H1 (cell line): ENCODE measurements around the gene SLC25A21. TPM values are rescaled to one million over a fixed set of nuclear protein-coding genes. Genes with fewer than 3 reads are reported as not detected.

ENCODE experiments used
- CTCF ChIA-PET: fragments of 300-600 bp; sonication (Branson Sonifier 250); formaldehyde crosslinking; loops from one replicate; lab custom pipeline; 2021; ENCODE audit not compliant: partially characterized antibody; lab: Charles Lee
- POLR2A ChIA-PET: fragments of 300-600 bp; sonication (Branson Sonifier 250); formaldehyde crosslinking; loops from one replicate; lab custom pipeline; 2021; ENCODE audit warnings: inconsistent platforms; ENCODE audit not compliant: partially characterized antibody; lab: Charles Lee
- DNase-seq, 2 experiments: peaks; one replicate each; pipeline versions ENCODE4 v3.0.0 to v3.0.0-alpha.2; 2010 to 2022; ENCODE audit warnings: low spot score in 2 of 2, low read depth in 1 of 2, mixed read lengths in 1 of 2
- FAIRE-seq: peaks from 2 replicates; lab custom pipeline; 2011; peaks lifted over from hg19 to GRCh38; lab: Jason Lieb, UNC
- H2AFZ ChIP-seq: 2 replicates; pipeline ENCODE4 v1.8.1; 2012; ENCODE audit warnings: low read length, inconsistent platforms
- H2AK5ac ChIP-seq: 2 replicates; pipeline ENCODE4 v1.6.1; 2013; ENCODE audit warnings: low read depth, low read length
- H2BK120ac ChIP-seq: replicated peaks from 2 replicates; pipeline ENCODE3; 2013; ENCODE audit warnings: low read depth, low read length, inconsistent platforms
- H2BK12ac ChIP-seq: 2 replicates; pipeline ENCODE4 v1.6.1; 2013; ENCODE audit warnings: low read depth, low read length
- H2BK15ac ChIP-seq: 2 replicates; pipeline ENCODE4 v1.6.1; 2013; ENCODE audit warnings: low read length
- H2BK20ac ChIP-seq: 2 replicates; pipeline ENCODE4 v1.6.1; 2013; ENCODE audit warnings: low read length
- H2BK5ac ChIP-seq: 2 replicates; pipeline ENCODE4 v1.6.1; 2013; ENCODE audit warnings: low read depth, low read length
- H3K14ac ChIP-seq: 2 replicates; pipeline ENCODE4 v1.6.1; 2013; ENCODE audit warnings: inconsistent platforms; ENCODE audit not compliant: insufficient read length
- H3K18ac ChIP-seq: 2 replicates; pipeline ENCODE4 v1.6.1; 2013; ENCODE audit warnings: low read length; ENCODE audit errors: extremely low read depth
- H3K23ac ChIP-seq: 2 replicates; pipeline ENCODE4 v1.6.1; 2013; ENCODE audit warnings: inconsistent platforms; ENCODE audit not compliant: insufficient read length
- H3K23me2 ChIP-seq: 2 replicates; pipeline ENCODE4 v1.6.1; 2013; ENCODE audit warnings: low read depth, low read length
- H3K27ac ChIP-seq: 2 replicates; pipeline ENCODE4 v1.6.1; 2011; ENCODE audit warnings: low read depth, low read length, inconsistent platforms
- H3K27me3 ChIP-seq, 4 experiments: replicated peaks in 1 of 4; 1 replicate in 1 of 4; 2 replicates in 3 of 4; pipeline versions ENCODE4 v1.6.1 to v1.8.1; 2011 to 2013; ENCODE audit warnings: low read length in 3 of 4, mild to moderate bottlenecking in 3 of 4, inconsistent platforms in 2 of 4, mixed read lengths in 2 of 4, moderate library complexity in 1 of 4; ENCODE audit not compliant: control insufficient read depth in 3 of 4, insufficient read depth in 3 of 4; ENCODE audit errors: extremely low read depth in 1 of 4
- H3K36me3 ChIP-seq, 4 experiments: 2 replicates each; pipeline versions ENCODE4 v1.6.1 to v1.8.1; 2011 to 2013; ENCODE audit warnings: mild to moderate bottlenecking in 4 of 4, low read length in 3 of 4, moderate library complexity in 2 of 4, control low read depth in 1 of 4, inconsistent platforms in 1 of 4; ENCODE audit not compliant: insufficient read depth in 4 of 4, control insufficient read depth in 2 of 4
- H3K4ac ChIP-seq: replicated peaks from 2 replicates; pipeline ENCODE3; 2013; ENCODE audit warnings: low read length, low read depth, mixed read lengths, inconsistent platforms; ENCODE audit not compliant: insufficient read length
- H3K4me1 ChIP-seq, 4 experiments: replicated peaks in 1 of 4; 1 replicate in 1 of 4; 2 replicates in 3 of 4; pipeline versions ENCODE4 v1.6.1 to v1.8.1; 2011 to 2013; ENCODE audit warnings: low read length in 3 of 4, inconsistent platforms in 2 of 4, mixed read lengths in 1 of 4; ENCODE audit not compliant: insufficient read depth in 4 of 4, control insufficient read depth in 3 of 4
- H3K4me2 ChIP-seq, 2 experiments: 2 replicates each; pipeline versions ENCODE4 v1.6.1 to v1.8.1; 2011 to 2013; ENCODE audit warnings: low read depth in 2 of 2, low read length in 2 of 2, control low read depth in 1 of 2, inconsistent platforms in 1 of 2, mild to moderate bottlenecking in 1 of 2; ENCODE audit not compliant: insufficient read depth in 1 of 2
- H3K4me3 ChIP-seq, 4 experiments: fragments of 200-600, 300-600 bp in 1 of 4; sonication (generic), shearing (Covaris generic), sonication (Bioruptor Twin) in 1 of 4; 2 replicates each; pipeline versions ENCODE4 v1.5.1 to v1.8.1; 2011 to 2016; ENCODE audit warnings: low read length in 4 of 4, low read depth in 3 of 4, control low read depth in 2 of 4, inconsistent platforms in 2 of 4, mild to moderate bottlenecking in 2 of 4, mixed read lengths in 1 of 4, moderate library complexity in 1 of 4; ENCODE audit not compliant: insufficient read depth in 2 of 4; ENCODE audit errors: extremely low read depth in 1 of 4
- H3K56ac ChIP-seq: replicated peaks from 2 replicates; pipeline ENCODE3; 2013; ENCODE audit warnings: low read depth, mild to moderate bottlenecking, mixed read lengths, low read length, inconsistent platforms; ENCODE audit not compliant: insufficient read length
- H3K79me1 ChIP-seq: 2 replicates; pipeline ENCODE4 v1.6.1; 2013; ENCODE audit warnings: low read depth, low read length, control low read depth
- H3K79me2 ChIP-seq, 2 experiments: 2 replicates each; pipeline versions ENCODE4 v1.6.1 to v1.8.1; 2012 to 2013; ENCODE audit warnings: low read length in 2 of 2, mild to moderate bottlenecking in 2 of 2, inconsistent platforms in 1 of 2; ENCODE audit not compliant: insufficient read depth in 2 of 2, control insufficient read depth in 1 of 2
- H3K9ac ChIP-seq, 4 experiments: replicated peaks in 1 of 4; 1 replicate in 1 of 4; 2 replicates in 3 of 4; pipeline versions ENCODE4 v1.6.1 to v1.8.1; 2011 to 2013; ENCODE audit warnings: low read depth in 3 of 4, low read length in 3 of 4, control low read depth in 2 of 4, mild to moderate bottlenecking in 2 of 4, moderate library complexity in 2 of 4, inconsistent platforms in 1 of 4; ENCODE audit errors: extremely low read depth in 1 of 4
- H3K9me3 ChIP-seq, 2 experiments: 2 replicates each; pipeline versions ENCODE4 v1.6.1 to v1.8.1; 2012 to 2013; ENCODE audit warnings: mild to moderate bottlenecking in 2 of 2, moderate library complexity in 2 of 2, control low read depth in 1 of 2, inconsistent platforms in 1 of 2, low read depth in 1 of 2, low read length in 1 of 2, mixed read lengths in 1 of 2; ENCODE audit not compliant: insufficient read depth in 2 of 2
- H4K20me1 ChIP-seq, 2 experiments: replicated peaks in 1 of 2; 2 replicates each; pipeline versions ENCODE3 to v1.8.1; 2011 to 2013; ENCODE audit warnings: inconsistent platforms in 2 of 2, low read length in 2 of 2, mild to moderate bottlenecking in 1 of 2; ENCODE audit not compliant: insufficient read depth in 2 of 2, control insufficient read depth in 1 of 2
- H4K5ac ChIP-seq: 2 replicates; pipeline ENCODE4 v1.6.1; 2013; ENCODE audit warnings: low read length, low read depth, mixed read lengths, inconsistent platforms; ENCODE audit not compliant: insufficient read length
- H4K8ac ChIP-seq: 2 replicates; pipeline ENCODE4 v1.8.0; 2013; ENCODE audit warnings: mild to moderate bottlenecking, moderate library complexity, low read length, inconsistent platforms; ENCODE audit not compliant: insufficient read depth; ENCODE audit errors: extremely low read depth
- H4K91ac ChIP-seq: replicated peaks from 2 replicates; pipeline ENCODE3; 2013; ENCODE audit warnings: low read length, mixed read lengths, inconsistent platforms; ENCODE audit not compliant: insufficient read length
- ASH2L ChIP-seq: fragments of 200-600, 300-600 bp; sonication (generic); IDR thresholded peaks from one replicate; pipeline ENCODE4 v1.7.1; 2017; ENCODE audit warnings: low read length
- BACH1 ChIP-seq: IDR thresholded peaks from 2 replicates; pipeline ENCODE4 v1.6.1; 2012; ENCODE audit warnings: low read length, improper control_type of control experiment
- BRCA1 ChIP-seq: IDR thresholded peaks from 2 replicates; pipeline ENCODE4 v1.6.1; 2012; ENCODE audit warnings: low read depth, low read length, improper control_type of control experiment
- CHD1 ChIP-seq: IDR thresholded peaks from 2 replicates; pipeline ENCODE4 v1.6.1; 2012; ENCODE audit warnings: low read depth, low read length, improper control_type of control experiment
- EGR1 ChIP-seq: IDR thresholded peaks from 2 replicates; pipeline ENCODE4 v1.6.1; 2011; ENCODE audit warnings: low read depth, low read length, borderline replicate concordance
- MAFK ChIP-seq: IDR thresholded peaks from 2 replicates; pipeline ENCODE4 v1.6.1; 2012; ENCODE audit warnings: low read depth, mild to moderate bottlenecking, improper control_type of control experiment, low read length
- POLR2AphosphoS5 ChIP-seq: IDR thresholded peaks from 2 replicates; pipeline ENCODE4 v1.6.1; 2011; ENCODE audit warnings: low read depth, low read length
- RNF2 ChIP-seq: fragments of 200-900, 300-1000 bp; sonication (generic); IDR thresholded peaks from 2 replicates; pipeline ENCODE4 v1.7.1; 2016; ENCODE audit warnings: borderline replicate concordance, low read depth, mild to moderate bottlenecking, antibody characterized with exemption, low read length; ENCODE audit not compliant: poor library complexity, severe bottlenecking; ENCODE audit errors: missing control alignments
- SP2 ChIP-seq: IDR thresholded peaks from 2 replicates; pipeline ENCODE4 v1.6.1; 2012; ENCODE audit warnings: mild to moderate bottlenecking, low read length, inconsistent platforms
- TAF1 ChIP-seq: IDR thresholded peaks from 2 replicates; pipeline ENCODE4 v1.6.1; 2011; ENCODE audit warnings: mild to moderate bottlenecking, low read depth, low read length
- TAF7 ChIP-seq: optimal IDR thresholded peaks from 2 replicates; pipeline ENCODE3; 2011; ENCODE audit warnings: low read depth, mild to moderate bottlenecking, inconsistent platforms, low read length, moderate library complexity, borderline replicate concordance
- WGBS, 2 experiments: shearing (Covaris generic) in 1 of 2; methylation state at CpG; one replicate each; pipeline versions ENCODE4 v1.1.6 to v1.1.7; 2013 to 2015; ENCODE audit warnings: low lambda C conversion rate in 2 of 2, mixed read lengths in 2 of 2, inconsistent platforms in 1 of 2, low coverage in 1 of 2, missing lambda C conversion rate in 1 of 2; ENCODE audit not compliant: insufficient replicate concordance in 2 of 2, insufficient coverage in 1 of 2, insufficient read length in 1 of 2; ENCODE audit errors: extremely low coverage in 1 of 2, missing lambda C conversion rate in 1 of 2; 5-methylcytosine and 5-hydroxymethylcytosine counted together
- polyA plus RNA-seq, 7 experiments: library from polyadenylated mRNA; depleted of rRNA in 3 of 7; stranded (reverse) in 5 of 7; unstranded in 2 of 7; fragments of >200 nt in 5 of 7; fragments of 200-250 nt in 2 of 7; gene quantifications; 1 replicate in 5 of 7; 2 replicates in 1 of 7; 4 replicates in 1 of 7; pipeline versions ENCODE4 v1.2.1 to v1.2.3, GENCODE V29; 2011 to 2013; ENCODE audit warnings: missing spikeins in 2 of 7, mixed read lengths in 2 of 7
- total RNA-seq: library from RNA; stranded (reverse); fragmentation: NEBNext Ultra II Directional; extraction: Animal tissue kit (Norgen Biotek cat#: 25700); gene quantifications from 2 replicates; pipeline ENCODE4 v1.2.1, GENCODE V29; 2021

The SLC25A21 gene
- total and polyA plus RNA-seq, 2 of the 8 experiments (the other 6 are each of a cell fraction or from before 2014, with no cell fraction given), result 6.9 to 15.7 TPM

GRCh38 chr14:36947362-36947761 is 225.0 kb downstream of the SLC25A21 start:
- Histone ChIP-seq H3K56ac (no peak overlapping the region), H3K36me3 (no peaks in the 10 kb centered on the region), H3K79me1 (no peaks in the 10 kb centered on the region), H3K9me3 (no peaks in the 10 kb centered on the region), H3K4me2 (no peak overlapping the region), H3K27ac (no peak overlapping the region), H3K4me3 (no peak overlapping the region), H2AFZ (no peak overlapping the region), H3K23me2 (no peaks in the 10 kb centered on the region), H4K91ac (no peak overlapping the region), H4K20me1 (no peaks in the 10 kb centered on the region), H2BK5ac (no peak overlapping the region), H3K4me1 (peaks cover 0 to 2% (median 0%) of the 10 kb centered on the region in 4 experiments; a peak in 1 of 7 replicates), H3K14ac (no peak overlapping the region), H2AK5ac (no peak overlapping the region), H3K18ac (no peak overlapping the region), H2BK120ac (no peak overlapping the region), H3K4ac (no peak overlapping the region), H3K79me2 (no peaks in the 10 kb centered on the region), H4K8ac (no peak overlapping the region), H2BK15ac (no peak overlapping the region), H2BK20ac (no peak overlapping the region), H3K9ac (no peak overlapping the region), H3K27me3 (no peaks in the 10 kb centered on the region), H3K23ac (no peak overlapping the region), H2BK12ac (no peak overlapping the region), H4K5ac (no peak overlapping the region)
- POLR2A ChIA-PET, result no interaction called here
- FAIRE-seq (no peak), DNase-seq (no peak)
- WGBS, 2 experiments, result 100% methylated on average over 1 of the region's 1 CpG; no CpG with 5 or more reads in 1 of the 2 experiments
- CTCF ChIA-PET, result interaction anchor here (1.2 to 12.5 kb wide), 3 partner anchors 290 to 421 kb away, joined by 3 to 90 read pairs (median 9); partner anchors contain the start of gene PAX9
- TF ChIP-seq SP2 (no peak), POLR2AphosphoS5 (no peak), ASH2L (no peak), RNF2 (no peak), MAFK (no peak), TAF7 (no peak), BRCA1 (no peak), EGR1 (no peak), TAF1 (no peak), BACH1 (no peak), CHD1 (no peak)
